ENCODE measurements around the gene SLC34A3. TPM values are rescaled to one million over a fixed set of nuclear protein-coding genes. Genes with fewer than 3 reads are reported as not detected.
A peak's percentile ranks its signal among the peaks of the same experiment; 100 is the strongest.

Gene SLC34A3
- total and polyA plus RNA-seq, 2 of the 8 experiments (the other 6 are each of a cell fraction or from before 2014, with no cell fraction given), result 0.08 TPM; not detected in 1

DNA sequence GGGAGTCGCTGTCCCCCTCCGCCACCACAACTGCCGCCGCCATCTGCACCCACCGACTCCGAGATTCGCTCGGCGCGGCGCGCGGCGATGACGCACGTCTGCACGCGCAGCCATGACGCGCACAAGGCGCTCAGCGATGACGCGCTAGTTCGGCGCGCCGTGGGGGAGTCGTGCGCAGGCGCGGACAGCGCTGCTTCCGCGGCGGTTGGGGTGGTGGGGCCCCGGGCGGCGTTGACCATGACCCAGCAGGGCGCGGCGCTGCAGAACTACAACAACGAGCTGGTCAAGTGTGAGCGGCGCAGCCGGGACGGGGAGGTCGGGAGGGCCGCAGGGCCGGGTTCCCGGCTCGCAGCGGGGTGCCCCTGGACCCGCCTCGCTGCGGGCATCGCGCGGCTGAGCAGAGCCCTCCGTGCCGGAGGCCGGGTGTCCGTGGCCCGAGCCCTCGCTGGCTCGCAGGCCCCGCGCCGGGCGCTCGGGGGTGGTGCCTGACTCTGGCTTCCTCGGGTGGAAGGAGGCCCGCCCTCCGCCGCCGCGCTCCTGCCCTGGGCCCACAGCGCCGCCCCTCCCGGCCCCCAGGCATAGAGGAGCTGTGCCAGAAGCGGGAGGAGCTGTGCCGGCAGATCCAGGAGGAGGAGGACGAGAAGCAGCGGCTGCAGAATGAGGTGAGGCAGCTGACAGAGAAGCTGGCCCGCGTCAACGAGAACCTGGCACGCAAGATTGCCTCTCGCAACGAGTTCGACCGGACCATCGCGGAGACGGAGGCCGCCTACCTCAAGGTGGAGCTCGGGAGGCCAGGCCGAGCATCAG lies 42.0 kb upstream of the SLC34A3 start, which contains the start of the genes ANAPC2 and SSNA1 (continued):
- no peak for TF ChIP-seq SP2 (IDR thresholded peaks at IDR 0.05; ENCODE audit: low read length)
- TF ChIP-seq, protein P1, sequence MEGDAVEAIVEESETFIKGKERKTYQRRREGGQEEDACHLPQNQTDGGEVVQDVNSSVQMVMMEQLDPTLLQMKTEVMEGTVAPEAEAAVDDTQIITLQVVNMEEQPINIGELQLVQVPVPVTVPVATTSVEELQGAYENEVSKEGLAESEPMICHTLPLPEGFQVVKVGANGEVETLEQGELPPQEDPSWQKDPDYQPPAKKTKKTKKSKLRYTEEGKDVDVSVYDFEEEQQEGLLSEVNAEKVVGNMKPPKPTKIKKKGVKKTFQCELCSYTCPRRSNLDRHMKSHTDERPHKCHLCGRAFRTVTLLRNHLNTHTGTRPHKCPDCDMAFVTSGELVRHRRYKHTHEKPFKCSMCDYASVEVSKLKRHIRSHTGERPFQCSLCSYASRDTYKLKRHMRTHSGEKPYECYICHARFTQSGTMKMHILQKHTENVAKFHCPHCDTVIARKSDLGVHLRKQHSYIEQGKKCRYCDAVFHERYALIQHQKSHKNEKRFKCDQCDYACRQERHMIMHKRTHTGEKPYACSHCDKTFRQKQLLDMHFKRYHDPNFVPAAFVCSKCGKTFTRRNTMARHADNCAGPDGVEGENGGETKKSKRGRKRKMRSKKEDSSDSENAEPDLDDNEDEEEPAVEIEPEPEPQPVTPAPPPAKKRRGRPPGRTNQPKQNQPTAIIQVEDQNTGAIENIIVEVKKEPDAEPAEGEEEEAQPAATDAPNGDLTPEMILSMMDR (IDR thresholded peaks at IDR 0.05; ENCODE audit: control extremely low read depth in 1 of 3, insufficient read depth in 1 of 3, low read depth in 1 of 3, low read length in 3 of 3), result peak in 2 of 3 experiments; percentile 37 to 57; a peak in 3 of 4 replicates

All from H1 (cell line).